ENCODE data around the gene ATP6V1G2.

DNA sequence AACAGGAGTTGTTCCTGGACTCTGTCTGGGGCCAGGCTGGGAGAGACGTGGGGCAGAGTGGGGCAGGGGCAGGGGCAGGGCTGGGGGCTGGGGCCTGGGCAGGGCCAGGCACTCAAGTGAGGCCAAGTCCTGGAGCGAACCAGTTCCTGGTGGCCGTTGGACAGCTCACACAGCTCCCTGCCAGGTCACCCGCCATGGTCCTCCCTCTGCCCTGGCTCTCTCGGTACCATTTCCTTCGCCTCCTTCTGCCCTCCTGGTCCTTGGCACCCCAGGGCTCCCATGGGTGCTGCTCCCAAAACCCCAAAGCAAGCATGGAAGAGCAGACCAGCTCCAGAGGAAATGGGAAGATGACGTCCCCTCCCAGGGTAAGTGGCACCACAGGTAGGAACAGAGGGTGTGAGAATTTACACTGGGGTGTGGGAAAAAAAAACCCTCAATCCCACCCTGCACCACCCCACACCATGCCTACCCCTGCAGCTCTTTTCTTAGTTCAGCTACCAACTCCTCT, 17.5 kb downstream of the ATP6V1G2 start, which contains the start of gene MCCD1:
- TF ChIP-seq, protein P1, sequence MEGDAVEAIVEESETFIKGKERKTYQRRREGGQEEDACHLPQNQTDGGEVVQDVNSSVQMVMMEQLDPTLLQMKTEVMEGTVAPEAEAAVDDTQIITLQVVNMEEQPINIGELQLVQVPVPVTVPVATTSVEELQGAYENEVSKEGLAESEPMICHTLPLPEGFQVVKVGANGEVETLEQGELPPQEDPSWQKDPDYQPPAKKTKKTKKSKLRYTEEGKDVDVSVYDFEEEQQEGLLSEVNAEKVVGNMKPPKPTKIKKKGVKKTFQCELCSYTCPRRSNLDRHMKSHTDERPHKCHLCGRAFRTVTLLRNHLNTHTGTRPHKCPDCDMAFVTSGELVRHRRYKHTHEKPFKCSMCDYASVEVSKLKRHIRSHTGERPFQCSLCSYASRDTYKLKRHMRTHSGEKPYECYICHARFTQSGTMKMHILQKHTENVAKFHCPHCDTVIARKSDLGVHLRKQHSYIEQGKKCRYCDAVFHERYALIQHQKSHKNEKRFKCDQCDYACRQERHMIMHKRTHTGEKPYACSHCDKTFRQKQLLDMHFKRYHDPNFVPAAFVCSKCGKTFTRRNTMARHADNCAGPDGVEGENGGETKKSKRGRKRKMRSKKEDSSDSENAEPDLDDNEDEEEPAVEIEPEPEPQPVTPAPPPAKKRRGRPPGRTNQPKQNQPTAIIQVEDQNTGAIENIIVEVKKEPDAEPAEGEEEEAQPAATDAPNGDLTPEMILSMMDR (IDR thresholded peaks at IDR 0.05), result no peak
- TF ChIP-seq POLR2A (IDR thresholded peaks at IDR 0.05) (no peak), POLR2AphosphoS5 (IDR thresholded peaks at IDR 0.05) (peak in 2 of 4 donors; percentile 6 to 17)

Measured in sigmoid colon (tissue), 4 donors.